ENCODE measurements around the gene BLOC1S4. TPM values are rescaled to one million over a fixed set of nuclear protein-coding genes. Genes with fewer than 3 reads are reported as not detected.
A peak's percentile ranks its signal among the peaks of the same experiment; 100 is the strongest.

BLOC1S4 gene
- total RNA-seq, 1 donor from 2014 or later, result 22.5 TPM

- no peak overlapping the region for H3K4me3 Mint-ChIP-seq (ENCODE audit: unreplicated experiment)
- peaks cover 5% of the 10 kb centered on the region for H3K27me3 Mint-ChIP-seq (ENCODE audit: unreplicated experiment)
- no peak overlapping the region for H3K27ac Mint-ChIP-seq (ENCODE audit: unreplicated experiment)
- peaks cover 2% of the 10 kb centered on the region for H3K9me3 Mint-ChIP-seq (ENCODE audit: unreplicated experiment)
- no peak for TF ChIP-seq CTCF (IDR thresholded peaks at IDR 0.05; ENCODE audit: partially characterized antibody, unreplicated experiment)
- H3K4me1 Mint-ChIP-seq (ENCODE audit: low read depth, unreplicated experiment), result peaks cover 20% of the 10 kb centered on the region
- no peaks in the 10 kb centered on the region for H3K36me3 Mint-ChIP-seq (ENCODE audit: unreplicated experiment)
- DNase-seq, result no peak
Observed at GRCh38 chr4:6696611-6697010, 19.4 kb upstream of the BLOC1S4 start.

GRCh38 chr4:6697131-6697530 is 18.8 kb upstream of the BLOC1S4 start:
- Mint-ChIP-seq H3K4me1 (ENCODE audit: low read depth, unreplicated experiment) (peaks cover 20% of the 10 kb centered on the region), H3K9me3 (ENCODE audit: unreplicated experiment) (peaks cover 2% of the 10 kb centered on the region), H3K4me3 (ENCODE audit: unreplicated experiment) (no peak overlapping the region), H3K27ac (ENCODE audit: unreplicated experiment) (no peak overlapping the region), H3K36me3 (ENCODE audit: unreplicated experiment) (no peaks in the 10 kb centered on the region), H3K27me3 (ENCODE audit: unreplicated experiment) (peaks cover 5% of the 10 kb centered on the region)
- no peak for DNase-seq
- TF ChIP-seq CTCF (IDR thresholded peaks at IDR 0.05; ENCODE audit: partially characterized antibody, unreplicated experiment), result no peak

GRCh38 chr4:6699388-6699787 is 16.6 kb upstream of the BLOC1S4 start:
- H3K27ac Mint-ChIP-seq (ENCODE audit: unreplicated experiment), result no peak overlapping the region
- peaks cover 11% of the 10 kb centered on the region for H3K36me3 Mint-ChIP-seq (ENCODE audit: unreplicated experiment)
- TF ChIP-seq CTCF (IDR thresholded peaks at IDR 0.05; ENCODE audit: partially characterized antibody, unreplicated experiment), result no peak
- DNase-seq, result no peak
- H3K4me1 Mint-ChIP-seq (ENCODE audit: low read depth, unreplicated experiment), result peaks cover 11% of the 10 kb centered on the region
- no peak overlapping the region for H3K4me3 Mint-ChIP-seq (ENCODE audit: unreplicated experiment)
- H3K9me3 Mint-ChIP-seq (ENCODE audit: unreplicated experiment), result peaks cover 6% of the 10 kb centered on the region
- peaks cover 2% of the 10 kb centered on the region for H3K27me3 Mint-ChIP-seq (ENCODE audit: unreplicated experiment)

GRCh38 chr4:6699903-6700302 is 16.1 kb upstream of the BLOC1S4 start:
- H3K9me3 Mint-ChIP-seq (ENCODE audit: unreplicated experiment), result peaks cover 6% of the 10 kb centered on the region
- peaks cover 16% of the 10 kb centered on the region for H3K36me3 Mint-ChIP-seq (ENCODE audit: unreplicated experiment)
- no peak for TF ChIP-seq CTCF (IDR thresholded peaks at IDR 0.05; ENCODE audit: partially characterized antibody, unreplicated experiment)
- DNase-seq, result no peak
- no peak overlapping the region for H3K4me3 Mint-ChIP-seq (ENCODE audit: unreplicated experiment)
- peaks cover 11% of the 10 kb centered on the region for H3K4me1 Mint-ChIP-seq (ENCODE audit: low read depth, unreplicated experiment)
- no peak overlapping the region for H3K27ac Mint-ChIP-seq (ENCODE audit: unreplicated experiment)
- peaks cover 4% of the 10 kb centered on the region for H3K27me3 Mint-ChIP-seq (ENCODE audit: unreplicated experiment)

- peaks cover 7% of the 10 kb centered on the region for H3K4me1 Mint-ChIP-seq (ENCODE audit: low read depth, unreplicated experiment)
- no peak overlapping the region for H3K4me3 Mint-ChIP-seq (ENCODE audit: unreplicated experiment)
- TF ChIP-seq CTCF (IDR thresholded peaks at IDR 0.05; ENCODE audit: partially characterized antibody, unreplicated experiment), result peak; percentile 20
- no peak for DNase-seq
- peaks cover 6% of the 10 kb centered on the region for H3K9me3 Mint-ChIP-seq (ENCODE audit: unreplicated experiment)
- H3K27me3 Mint-ChIP-seq (ENCODE audit: unreplicated experiment), result peaks cover 4% of the 10 kb centered on the region
- H3K27ac Mint-ChIP-seq (ENCODE audit: unreplicated experiment), result no peak overlapping the region
- H3K36me3 Mint-ChIP-seq (ENCODE audit: unreplicated experiment), result peaks cover 17% of the 10 kb centered on the region
Observed at GRCh38 chr4:6701371-6701770, 14.6 kb upstream of the BLOC1S4 start.

Measured in glutamatergic neuron (in vitro differentiated cells).